GM18951 (cell line): Measurements from ENCODE around the gene GSTM2.

ENCODE experiments used
- POLR2A ChIP-seq: IDR thresholded peaks from 4 replicates; pipeline ENCODE4 v1.6.1; 2011; ENCODE audit warnings: mild to moderate bottlenecking; ENCODE audit not compliant: insufficient read length, insufficient read depth; ENCODE audit errors: extremely low read depth
- in situ Hi-C: fragments of 300-500 bp; cut with MboI; formaldehyde crosslinking; loops from one replicate; pipeline ENCODE4 v1.12.0; 2022; ENCODE audit warnings: low sequenced_read_pairs, mixed read lengths, inconsistent platforms; ENCODE audit not compliant: unreplicated experiment

The GSTM2 gene

DNA sequence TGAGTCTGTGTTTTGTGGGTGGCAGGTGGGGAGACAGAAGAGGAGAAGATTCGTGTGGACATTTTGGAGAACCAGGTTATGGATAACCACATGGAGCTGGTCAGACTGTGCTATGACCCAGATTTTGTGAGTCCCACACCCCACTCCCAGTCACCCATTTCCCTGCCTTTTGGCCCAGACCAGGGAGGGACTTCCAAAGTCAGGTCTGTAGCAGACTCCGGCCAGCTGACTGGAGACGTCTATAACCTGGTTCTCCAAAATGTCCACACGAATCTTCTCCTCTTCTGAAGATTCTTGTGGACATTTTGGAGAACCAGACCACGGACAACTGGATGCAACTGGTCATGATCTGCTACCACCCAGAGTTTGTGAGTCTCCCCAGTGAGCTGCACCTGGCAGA lies 45.8 kb downstream of the GSTM2 start:
- no peak for TF ChIP-seq POLR2A
- in situ Hi-C loops = no loop called here

DNA sequence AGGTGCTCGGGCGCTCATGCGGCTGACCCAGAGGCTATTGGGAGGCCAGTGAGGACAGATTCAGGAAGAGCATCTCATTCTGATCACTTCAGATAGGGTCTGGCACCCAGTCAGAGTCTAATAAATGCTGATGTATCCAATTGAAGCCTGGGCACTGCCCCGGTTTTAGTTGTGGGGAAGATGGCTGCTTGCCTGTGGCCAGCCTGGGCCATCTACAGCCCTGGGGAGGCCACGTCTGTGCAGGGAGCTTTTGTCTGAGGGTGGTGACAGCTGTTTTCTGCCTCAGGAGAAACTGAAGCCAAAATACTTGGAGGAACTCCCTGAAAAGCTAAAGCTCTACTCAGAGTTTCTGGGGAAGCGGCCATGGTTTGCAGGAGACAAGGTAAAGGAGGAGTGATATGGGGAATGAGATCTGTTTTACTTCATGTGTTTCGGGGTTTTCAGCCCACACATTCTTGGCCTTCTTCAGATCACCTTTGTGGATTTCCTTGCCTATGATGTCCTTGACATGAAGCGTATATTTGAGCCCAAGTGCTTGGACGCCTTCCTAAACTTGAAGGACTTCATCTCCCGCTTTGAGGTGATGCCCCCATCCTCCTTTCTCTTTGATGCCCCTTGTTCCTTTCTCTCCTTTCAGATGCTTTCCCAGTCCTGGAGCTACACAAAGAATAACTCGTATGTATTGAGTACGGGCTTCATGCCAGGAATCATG lies 47.0 kb downstream of the GSTM2 start:
- TF ChIP-seq POLR2A = no peak
- in situ Hi-C loops = no loop called here

DNA sequence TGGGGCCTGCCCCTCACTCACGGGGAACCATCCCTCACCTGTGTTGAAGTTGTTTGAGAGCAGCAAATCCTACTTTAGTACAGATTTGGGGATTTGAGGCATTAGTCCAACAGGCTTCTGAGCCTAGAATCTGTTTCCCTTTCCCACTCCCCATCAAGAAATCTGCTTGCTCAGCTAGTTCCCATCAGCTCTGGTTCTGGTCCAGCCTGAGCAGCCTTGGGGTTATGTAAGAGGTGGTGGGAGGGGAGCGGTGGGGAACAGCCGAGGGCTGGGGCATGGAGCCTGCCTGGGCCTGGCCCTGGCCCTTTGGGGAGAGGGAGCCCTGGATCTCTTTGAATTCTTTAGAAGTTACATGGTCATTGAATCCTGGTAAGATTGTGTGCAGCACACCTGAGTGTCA lies 48.3 kb downstream of the GSTM2 start:
- in situ Hi-C loops = no loop called here
- TF ChIP-seq POLR2A = no peak

DNA sequence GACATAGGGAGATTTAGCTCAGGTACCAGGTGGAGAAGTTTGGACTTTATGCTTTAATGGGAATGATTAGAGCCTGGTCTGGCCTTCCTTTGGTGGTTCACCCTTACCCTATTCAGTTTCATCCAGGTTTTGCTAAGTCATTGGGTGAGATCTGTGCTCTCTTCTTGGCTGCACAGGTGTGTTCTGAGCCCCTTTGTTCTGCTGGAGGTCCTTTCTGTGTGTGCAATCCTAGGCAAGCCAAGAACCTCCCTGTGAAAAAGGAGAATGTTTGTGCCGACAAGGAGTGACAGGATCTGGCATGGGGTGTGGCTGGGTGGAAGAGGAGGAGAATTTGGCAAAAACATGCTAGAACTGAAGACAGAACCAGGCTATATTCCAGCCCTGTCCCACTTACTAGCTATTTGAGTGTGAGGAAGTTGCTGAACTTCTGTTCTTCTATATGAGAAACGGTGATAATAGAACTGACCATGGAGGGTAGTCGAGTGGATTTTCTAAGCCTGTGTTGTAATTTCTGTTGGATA lies 48.8 kb downstream of the GSTM2 start:
- in situ Hi-C loops = no loop called here
- TF ChIP-seq POLR2A = no peak

DNA sequence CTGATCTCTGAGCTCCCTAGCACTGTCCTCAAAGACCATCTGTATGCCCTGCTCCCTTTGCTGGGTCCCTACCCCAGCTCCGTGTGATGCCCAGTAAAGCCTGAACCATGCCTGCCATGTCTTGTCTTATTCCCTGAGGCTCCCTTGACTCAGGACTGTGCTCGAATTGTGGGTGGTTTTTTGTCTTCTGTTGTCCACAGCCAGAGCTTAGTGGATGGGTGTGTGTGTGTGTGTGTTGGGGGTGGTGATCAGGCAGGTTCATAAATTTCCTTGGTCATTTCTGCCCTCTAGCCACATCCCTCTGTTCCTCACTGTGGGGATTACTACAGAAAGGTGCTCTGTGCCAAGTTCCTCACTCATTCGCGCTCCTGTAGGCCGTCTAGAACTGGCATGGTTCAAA lies 49.9 kb downstream of the GSTM2 start:
- TF ChIP-seq POLR2A = no peak
- in situ Hi-C loops = no loop called here

DNA sequence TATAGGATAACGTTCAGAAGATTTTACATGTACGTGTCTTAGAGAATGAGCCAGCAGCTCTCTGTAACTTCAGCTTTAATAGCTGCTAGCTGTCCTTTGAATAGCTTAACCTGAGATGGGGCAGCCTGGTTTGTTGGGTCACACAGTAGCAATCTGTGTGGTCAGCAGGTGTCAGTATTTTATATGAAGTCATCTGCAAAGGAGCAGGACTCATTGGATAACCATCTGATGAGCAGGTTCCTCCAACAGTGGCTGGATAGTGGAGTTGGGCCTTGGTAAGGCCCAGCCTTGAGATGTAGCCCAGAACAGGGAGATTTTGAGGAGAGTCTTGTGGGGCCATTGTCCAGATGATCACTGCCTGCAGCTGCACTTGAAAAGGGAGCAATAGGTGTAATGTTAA lies 50.6 kb downstream of the GSTM2 start:
- no peak for TF ChIP-seq POLR2A
- in situ Hi-C loops = no loop called here

DNA sequence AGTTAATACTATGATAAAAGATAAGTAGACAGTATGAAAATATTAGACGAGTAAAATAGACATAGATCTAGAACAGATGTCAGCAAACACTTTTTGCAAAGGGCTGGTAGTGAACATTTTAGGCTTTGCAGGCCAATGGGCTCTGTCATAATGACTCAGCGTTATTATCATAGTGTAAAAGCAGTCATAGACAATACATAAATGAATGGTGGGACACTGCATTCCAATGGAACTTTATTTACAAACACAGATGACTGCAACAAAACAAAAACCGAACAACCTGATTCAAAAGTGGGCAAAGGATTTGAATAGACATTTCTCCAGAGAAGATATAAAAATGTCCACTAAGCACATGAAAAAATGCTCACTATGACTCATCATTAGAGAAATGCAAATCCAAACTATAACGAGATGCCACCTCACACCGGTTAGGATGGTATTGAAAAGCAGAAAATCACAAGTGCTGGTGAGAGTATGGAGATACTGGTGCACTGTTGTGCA lies 51.5 kb downstream of the GSTM2 start:
- no peak for TF ChIP-seq POLR2A
- in situ Hi-C loops = no loop called here

DNA sequence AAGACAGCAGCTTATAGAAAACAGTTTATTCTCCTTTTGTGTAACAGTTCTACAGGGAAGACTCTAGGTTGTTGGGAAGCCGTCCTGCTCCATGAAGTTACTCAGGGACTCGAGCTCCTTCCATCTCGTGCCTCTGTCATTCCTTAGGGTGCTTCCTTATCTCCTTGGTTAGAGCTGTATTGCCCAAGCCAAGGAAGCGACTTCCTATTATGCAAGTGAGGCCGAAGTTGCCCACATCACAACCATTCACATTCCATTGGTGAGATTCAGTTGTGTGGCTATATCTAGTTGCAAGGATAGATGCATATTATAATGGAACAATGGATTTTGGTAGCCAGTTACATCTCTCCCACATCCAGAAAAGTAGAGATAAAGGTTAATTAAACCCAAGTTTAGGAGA lies 53.2 kb downstream of the GSTM2 start:
- in situ Hi-C loops = no loop called here
- TF ChIP-seq POLR2A = no peak

DNA sequence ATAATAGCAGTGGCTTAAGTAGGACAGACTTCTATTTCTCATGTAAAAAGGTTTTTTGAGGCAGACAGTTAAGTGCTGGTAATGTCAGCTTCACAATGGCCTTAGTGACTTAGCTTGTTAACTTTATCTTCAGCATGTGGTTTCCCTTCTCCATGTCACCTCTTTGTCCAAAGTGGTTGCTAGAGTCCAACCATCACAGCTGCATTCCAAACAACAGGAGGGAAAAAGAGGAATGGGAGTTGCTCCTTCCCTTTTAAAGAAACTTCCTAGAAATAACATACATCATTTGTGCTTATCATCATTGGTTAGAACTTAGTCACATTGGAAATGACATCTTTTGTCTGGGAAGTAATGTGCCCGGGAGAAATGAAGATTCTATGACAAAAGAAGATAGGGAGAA lies 54.1 kb downstream of the GSTM2 start:
- in situ Hi-C loops = no loop called here
- TF ChIP-seq POLR2A = no peak

DNA sequence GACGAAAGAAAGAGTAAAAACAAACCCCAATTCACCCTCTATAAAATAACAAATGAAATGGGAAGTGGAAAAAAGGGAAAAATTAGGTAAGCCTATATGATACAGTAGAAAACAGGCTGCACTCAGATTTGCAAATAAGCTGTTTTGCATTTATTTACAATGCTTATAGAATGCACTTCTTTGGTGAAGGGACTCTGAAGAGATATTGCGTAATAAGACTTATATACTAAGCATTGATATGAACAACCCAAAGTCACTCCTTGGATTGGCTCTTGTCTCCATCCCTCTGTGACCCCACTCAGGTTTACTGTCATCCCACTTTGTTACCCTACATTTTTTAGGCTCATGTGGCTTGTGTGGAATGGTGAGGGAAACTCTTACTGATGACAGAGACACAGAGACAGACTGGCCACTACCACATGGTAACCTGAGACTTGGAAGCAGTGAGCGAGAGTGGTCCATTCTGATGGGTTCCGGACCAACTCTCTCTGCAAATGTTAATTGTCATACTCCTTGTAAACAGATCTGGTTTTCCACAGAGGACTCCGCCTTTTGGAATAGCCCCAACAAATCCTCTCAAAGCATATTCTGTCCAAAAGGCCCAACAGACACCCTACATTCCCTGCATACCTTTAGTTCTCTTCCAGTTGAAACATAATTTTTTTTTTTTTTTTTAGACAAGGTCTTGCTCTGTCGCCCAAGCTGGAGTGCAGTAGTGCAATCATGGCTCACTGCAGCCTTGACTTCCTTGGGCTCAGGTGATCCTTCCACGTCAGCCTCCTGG lies 55.2 kb downstream of the GSTM2 start:
- TF ChIP-seq POLR2A = no peak
- in situ Hi-C loops = no loop called here
